Gastroesophageal sphincter (tissue), 3 donors: Measurements from ENCODE around the gene CALML5.

Source experiments
- POLR2A ChIP-seq, 2 donors: fragments of 450-650 bp; IDR thresholded peaks; one replicate each; pipeline ENCODE4 v1.6.1; 2017; ENCODE audit warnings: antibody characterized with exemption in 2 of 2, mild to moderate bottlenecking in 2 of 2, moderate library complexity in 1 of 2
- TF ChIP-seq, protein P1 (sequence below), 4 experiments: fragments of 200-600 bp in 2 of 4; fragments of 450-650 bp in 2 of 4; sonication (generic) in 1 of 4; IDR thresholded peaks; one replicate each; pipeline ENCODE4 v1.5.1; 2017 to 2019; ENCODE audit warnings: antibody characterized with exemption in 4 of 4, mild to moderate bottlenecking in 2 of 4, moderate library complexity in 2 of 4

DNA sequence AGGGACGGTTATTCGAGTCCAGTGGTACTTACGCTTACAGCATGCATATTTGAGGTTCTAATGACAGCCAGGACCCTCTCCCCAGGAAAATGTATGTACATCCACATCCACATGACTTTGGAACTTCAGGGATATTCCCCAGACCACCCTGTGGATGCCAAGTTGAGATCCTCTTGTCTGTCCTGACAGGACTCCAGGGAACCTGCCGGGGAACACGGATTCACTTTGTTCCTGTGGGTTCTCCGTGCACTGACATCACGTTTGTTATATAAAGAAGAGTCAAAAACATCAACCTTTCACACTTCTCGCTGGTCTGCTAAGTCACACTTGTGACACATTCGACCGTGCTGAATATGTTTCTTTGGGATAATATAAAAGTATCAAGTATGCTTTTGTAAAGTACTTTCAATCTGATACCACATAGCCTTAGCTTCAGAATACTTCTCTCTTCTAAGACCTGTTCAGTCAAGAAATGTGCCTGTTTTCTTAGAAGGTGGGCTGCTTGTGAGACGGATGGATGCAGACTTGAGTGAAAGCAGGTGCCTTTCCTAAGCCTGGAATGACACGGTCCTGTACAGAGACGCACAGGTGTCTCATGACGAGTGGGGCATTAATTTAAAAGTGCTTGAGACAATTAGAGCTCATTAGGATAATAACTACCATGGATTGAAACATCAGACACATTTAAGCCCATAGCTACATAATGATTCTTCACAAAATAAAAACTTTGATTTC, 38.7 kb downstream of the CALML5 start:
- TF ChIP-seq, protein P1, sequence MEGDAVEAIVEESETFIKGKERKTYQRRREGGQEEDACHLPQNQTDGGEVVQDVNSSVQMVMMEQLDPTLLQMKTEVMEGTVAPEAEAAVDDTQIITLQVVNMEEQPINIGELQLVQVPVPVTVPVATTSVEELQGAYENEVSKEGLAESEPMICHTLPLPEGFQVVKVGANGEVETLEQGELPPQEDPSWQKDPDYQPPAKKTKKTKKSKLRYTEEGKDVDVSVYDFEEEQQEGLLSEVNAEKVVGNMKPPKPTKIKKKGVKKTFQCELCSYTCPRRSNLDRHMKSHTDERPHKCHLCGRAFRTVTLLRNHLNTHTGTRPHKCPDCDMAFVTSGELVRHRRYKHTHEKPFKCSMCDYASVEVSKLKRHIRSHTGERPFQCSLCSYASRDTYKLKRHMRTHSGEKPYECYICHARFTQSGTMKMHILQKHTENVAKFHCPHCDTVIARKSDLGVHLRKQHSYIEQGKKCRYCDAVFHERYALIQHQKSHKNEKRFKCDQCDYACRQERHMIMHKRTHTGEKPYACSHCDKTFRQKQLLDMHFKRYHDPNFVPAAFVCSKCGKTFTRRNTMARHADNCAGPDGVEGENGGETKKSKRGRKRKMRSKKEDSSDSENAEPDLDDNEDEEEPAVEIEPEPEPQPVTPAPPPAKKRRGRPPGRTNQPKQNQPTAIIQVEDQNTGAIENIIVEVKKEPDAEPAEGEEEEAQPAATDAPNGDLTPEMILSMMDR (IDR thresholded peaks at IDR 0.05) = no peak
- TF ChIP-seq POLR2A (IDR thresholded peaks at IDR 0.05) = no peak
